ENCODE measurements around the gene MRPL34. TPM values are rescaled to one million over a fixed set of nuclear protein-coding genes. Genes with fewer than 3 reads are reported as not detected.

Gene MRPL34
- total and polyA plus RNA-seq, 9 of the 15 experiments (the other 6 are each of a cell fraction or from before 2014, with no cell fraction given), result 11.5 to 256 (median 72.5) TPM

DNA sequence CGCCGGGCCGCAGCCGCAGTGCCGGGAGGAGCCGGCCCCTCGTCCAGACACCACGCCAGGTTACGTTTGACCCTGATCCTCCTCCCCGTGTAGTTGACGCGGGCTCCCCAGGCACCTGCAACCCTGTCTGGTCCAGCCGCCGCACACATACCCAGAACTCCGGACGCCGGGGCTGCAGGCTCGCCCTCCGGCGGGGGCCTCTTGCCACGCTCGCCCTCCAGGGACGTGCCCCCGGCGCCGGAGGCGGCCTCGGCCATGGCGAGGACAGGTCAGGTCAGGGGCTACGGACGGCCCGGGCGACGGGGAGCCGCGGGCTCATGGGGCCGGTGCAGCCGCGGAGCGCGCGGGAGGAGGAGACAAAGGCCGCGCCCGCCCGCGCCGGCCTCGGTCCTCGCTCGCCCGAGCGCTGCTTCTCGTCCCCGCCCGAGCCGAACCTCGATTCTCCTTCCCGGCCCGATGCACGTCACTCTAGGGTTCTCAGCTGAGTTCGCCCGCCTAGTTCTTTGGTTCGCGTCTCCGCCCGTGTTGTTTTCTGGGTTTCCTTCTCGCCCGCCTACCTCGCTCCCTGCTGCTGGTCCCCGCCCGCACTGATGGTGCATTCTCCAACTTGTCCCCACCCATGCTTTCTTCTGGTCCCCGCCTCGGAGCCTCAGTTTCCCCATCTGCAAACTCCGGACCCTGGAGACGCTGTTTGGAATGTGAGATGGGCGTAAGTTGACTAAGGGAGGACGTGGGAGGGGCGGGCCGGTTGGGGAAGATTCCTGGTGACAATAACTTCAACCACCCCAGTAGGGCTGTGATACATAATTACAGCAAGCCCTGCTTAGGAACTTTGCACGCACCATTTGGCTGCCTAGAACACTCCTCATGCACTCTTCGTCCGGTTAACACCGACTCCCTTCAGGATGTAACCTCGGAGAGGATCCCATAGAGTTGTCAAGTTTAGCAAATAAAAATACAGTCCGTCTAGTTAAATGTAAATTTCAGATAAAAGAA lies 29.0 kb downstream of the MRPL34 start, which contains the start of gene ANO8 (continued):
- TF ChIP-seq MYBL2 (IDR thresholded peaks at IDR 0.05; ENCODE audit: low read depth), result no peak
- TF ChIP-seq MYBL2 (CRISPR knock-in tag; IDR thresholded peaks at IDR 0.05; ENCODE audit: borderline replicate concordance), result no peak
- TF ChIP-seq, protein P1, sequence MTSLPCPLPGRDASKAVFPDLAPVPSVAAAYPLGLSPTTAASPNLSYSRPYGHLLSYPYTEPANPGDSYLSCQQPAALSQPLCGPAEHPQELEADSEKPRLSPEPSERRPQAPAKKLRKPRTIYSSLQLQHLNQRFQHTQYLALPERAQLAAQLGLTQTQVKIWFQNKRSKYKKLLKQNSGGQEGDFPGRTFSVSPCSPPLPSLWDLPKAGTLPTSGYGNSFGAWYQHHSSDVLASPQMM (CRISPR knock-in tag; IDR thresholded peaks at IDR 0.05), result no peak
- no peak for TF ChIP-seq ZNF3 (CRISPR knock-in tag; IDR thresholded peaks at IDR 0.05)
- no peak for TF ChIP-seq HMG20B (CRISPR knock-in tag; IDR thresholded peaks at IDR 0.05)
- no peak for TF ChIP-seq KHSRP (IDR thresholded peaks at IDR 0.05)
- TF ChIP-seq CBX5 (IDR thresholded peaks at IDR 0.05; ENCODE audit: borderline replicate concordance, low read depth), result no peak
- TF ChIP-seq BRCA1 (IDR thresholded peaks at IDR 0.05), result no peak
- TF ChIP-seq BRCA1 (CRISPR knock-in tag; IDR thresholded peaks at IDR 0.05), result no peak
- TF ChIP-seq FIP1L1 (IDR thresholded peaks at IDR 0.05; ENCODE audit: low read depth, low read length, poor library complexity, severe bottlenecking), result peak; percentile 98
- TF ChIP-seq CCNT2 (IDR thresholded peaks at IDR 0.05; ENCODE audit: borderline replicate concordance, extremely low read depth, insufficient read length, low read depth, low read length), result peak; percentile 95
- no peak for TF ChIP-seq CLOCK (CRISPR knock-in tag; IDR thresholded peaks at IDR 0.05; ENCODE audit: borderline replicate concordance)
- TF ChIP-seq ZBTB9 (CRISPR knock-in tag; IDR thresholded peaks at IDR 0.05), result peak; percentile 21; the same call in 1 of the 2 replicates
- peak; percentile 16; the same call in 1 of the 2 replicates for TF ChIP-seq MEF2A (IDR thresholded peaks at IDR 0.05; ENCODE audit: control insufficient read depth, low read depth, low read length)
- TF ChIP-seq, protein P2, sequence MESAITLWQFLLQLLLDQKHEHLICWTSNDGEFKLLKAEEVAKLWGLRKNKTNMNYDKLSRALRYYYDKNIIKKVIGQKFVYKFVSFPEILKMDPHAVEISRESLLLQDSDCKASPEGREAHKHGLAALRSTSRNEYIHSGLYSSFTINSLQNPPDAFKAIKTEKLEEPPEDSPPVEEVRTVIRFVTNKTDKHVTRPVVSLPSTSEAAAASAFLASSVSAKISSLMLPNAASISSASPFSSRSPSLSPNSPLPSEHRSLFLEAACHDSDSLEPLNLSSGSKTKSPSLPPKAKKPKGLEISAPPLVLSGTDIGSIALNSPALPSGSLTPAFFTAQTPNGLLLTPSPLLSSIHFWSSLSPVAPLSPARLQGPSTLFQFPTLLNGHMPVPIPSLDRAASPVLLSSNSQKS (CRISPR knock-in tag; IDR thresholded peaks at IDR 0.05), result no peak
- no peak for TF ChIP-seq WHSC1 (IDR thresholded peaks at IDR 0.05; ENCODE audit: low read length)
- no peak for TF ChIP-seq FOS (IDR thresholded peaks at IDR 0.05; ENCODE audit: extremely low read depth, insufficient read length)
- no peak for TF ChIP-seq KLF16 (IDR thresholded peaks at IDR 0.05)
- no peak for TF ChIP-seq HNRNPH1 (optimal IDR thresholded peaks at IDR 0.05; ENCODE audit: low read depth, low read length)
- TF ChIP-seq ZBTB34 (CRISPR knock-in tag; IDR thresholded peaks at IDR 0.05), result no peak

Measured in K562 (cell line).